GM21717 (cell line): ENCODE results near the gene PRKG2.
"Not testable (repeated sequence)": the region's sequence is repeated elsewhere in the genome, so short reads cannot be mapped to it uniquely, and the experiment has no call there.

ENCODE experiments used
- ATAC-seq: cut with Tn5 transposase; IDR thresholded peaks from one replicate; pipeline ENCODE4 v1.9.1; 2021; ENCODE audit warnings: mild to moderate bottlenecking, moderate library complexity; ENCODE audit not compliant: unreplicated experiment

PRKG2 gene

GRCh38 chr4:81214881-81215868 lies at the start of gene PRKG2:
Gene PRKG2, minus strand, starts transcription at chr4:81215222. Its CDS starts 10,175 bp downstream, at chr4:81205047.
- no peak for ATAC-seq

GRCh38 chr4:81260443-81261101 lies 45.5 kb upstream of the PRKG2 start:
- no peak for ATAC-seq

GRCh38 chr4:81258841-81259550 lies 44.0 kb upstream of the PRKG2 start:
- ATAC-seq = no peak

GRCh38 chr4:81257816-81258215 lies 42.8 kb upstream of the PRKG2 start:
- ATAC-seq = no peak

GRCh38 chr4:81257021-81257420 lies 42.0 kb upstream of the PRKG2 start:
- ATAC-seq = no peak

- no peak for ATAC-seq
These were observed 41.3 kb upstream of the PRKG2 start for GRCh38 chr4:81256059-81256970.

- ATAC-seq = no peak
These were observed 40.5 kb upstream of the PRKG2 start for GRCh38 chr4:81255524-81255923.

GRCh38 chr4:81250430-81250829 lies 35.4 kb upstream of the PRKG2 start:
- no peak for ATAC-seq

GRCh38 chr4:81245218-81246009 lies 30.4 kb upstream of the PRKG2 start:
- no peak for ATAC-seq

- no peak for ATAC-seq
These were observed 22.8 kb upstream of the PRKG2 start for GRCh38 chr4:81237791-81238190.

GRCh38 chr4:81235982-81236749 lies 21.1 kb upstream of the PRKG2 start:
- ATAC-seq = no peak

- no peak for ATAC-seq
These were observed 12.9 kb upstream of the PRKG2 start for GRCh38 chr4:81227968-81228367.

- ATAC-seq = no peak
These were observed 12.1 kb upstream of the PRKG2 start for GRCh38 chr4:81227138-81227537.

- ATAC-seq = no peak
These were observed 10.2 kb upstream of the PRKG2 start for GRCh38 chr4:81225252-81225651.

GRCh38 chr4:81222082-81222472 lies 7.1 kb upstream of the PRKG2 start:
- ATAC-seq = not testable (repeated sequence)

- no peak for ATAC-seq
These were observed 6.5 kb upstream of the PRKG2 start for GRCh38 chr4:81221303-81222081.

- ATAC-seq = no peak
These were observed 5.2 kb upstream of the PRKG2 start for GRCh38 chr4:81220271-81220670.

GRCh38 chr4:81218206-81218605 lies 3.2 kb upstream of the PRKG2 start:
- ATAC-seq = no peak
